ENCODE measurements around the gene KCNQ1OT1. TPM values are rescaled to one million over a fixed set of nuclear protein-coding genes. Genes with fewer than 3 reads are reported as not detected.

The KCNQ1OT1 gene
- total RNA-seq, 1 donor from 2014 or later: 6.8 TPM

GRCh38 chr11:2667940-2668339 is 31.9 kb downstream of the KCNQ1OT1 start:
- Histone ChIP-seq H3K27me3 (ENCODE audit: control insufficient read depth in 3 of 3, insufficient read depth in 3 of 3, low read length in 3 of 3) (no peaks in the 10 kb centered on the region), H3K9me3 (ENCODE audit: control insufficient read depth in 3 of 3, low read length in 3 of 3) (no peaks in the 10 kb centered on the region), H3K36me3 (ENCODE audit: control insufficient read depth in 3 of 3, insufficient read depth in 3 of 3, low read length in 3 of 3) (peaks cover 0 to 5% (median 2%) of the 10 kb centered on the region in 3 donors), H3K27ac (ENCODE audit: low read depth, low read length) (no peak overlapping the region), H3K9ac (ENCODE audit: low read depth in 1 of 3, low read length in 3 of 3) (no peak overlapping the region), H3K4me3 (ENCODE audit: low read length in 3 of 3) (no peak overlapping the region), H3K4me1 (ENCODE audit: control insufficient read depth in 3 of 3, insufficient read depth in 3 of 3, low read length in 3 of 3) (peaks cover 0 to 6% (median 2%) of the 10 kb centered on the region in 3 donors)

- Histone ChIP-seq H3K4me1 (ENCODE audit: control insufficient read depth in 3 of 3, insufficient read depth in 3 of 3, low read length in 3 of 3) (peaks cover 2 to 6% (median 3%) of the 10 kb centered on the region in 3 donors), H3K4me3 (ENCODE audit: low read length in 3 of 3) (no peak overlapping the region), H3K9me3 (ENCODE audit: control insufficient read depth in 3 of 3, low read length in 3 of 3) (no peaks in the 10 kb centered on the region), H3K27me3 (ENCODE audit: control insufficient read depth in 3 of 3, insufficient read depth in 3 of 3, low read length in 3 of 3) (no peaks in the 10 kb centered on the region), H3K27ac (ENCODE audit: low read depth, low read length) (peak overlapping the region; percentile 56), H3K9ac (ENCODE audit: low read depth in 1 of 3, low read length in 3 of 3) (no peak overlapping the region), H3K36me3 (ENCODE audit: control insufficient read depth in 3 of 3, insufficient read depth in 3 of 3, low read length in 3 of 3) (peaks cover 0 to 5% (median 2%) of the 10 kb centered on the region in 3 donors)
Measured at GRCh38 chr11:2666828-2667570, 32.8 kb downstream of the KCNQ1OT1 start.

GRCh38 chr11:2666401-2666741 is 33.4 kb downstream of the KCNQ1OT1 start:
- peaks cover 0 to 5% (median 3%) of the 10 kb centered on the region in 3 donors for H3K36me3 ChIP-seq (ENCODE audit: control insufficient read depth in 3 of 3, insufficient read depth in 3 of 3, low read length in 3 of 3)
- H3K9me3 ChIP-seq (ENCODE audit: control insufficient read depth in 3 of 3, low read length in 3 of 3): no peaks in the 10 kb centered on the region
- no peak overlapping the region for H3K9ac ChIP-seq (ENCODE audit: low read depth in 1 of 3, low read length in 3 of 3)
- no peak overlapping the region for H3K4me3 ChIP-seq (ENCODE audit: low read length in 3 of 3)
- peaks cover 2 to 6% (median 3%) of the 10 kb centered on the region in 3 donors for H3K4me1 ChIP-seq (ENCODE audit: control insufficient read depth in 3 of 3, insufficient read depth in 3 of 3, low read length in 3 of 3)
- H3K27me3 ChIP-seq (ENCODE audit: control insufficient read depth in 3 of 3, insufficient read depth in 3 of 3, low read length in 3 of 3): no peaks in the 10 kb centered on the region
- H3K27ac ChIP-seq (ENCODE audit: low read depth, low read length): peak overlapping the region; percentile 56

GRCh38 chr11:2665526-2666400 is 34.0 kb downstream of the KCNQ1OT1 start:
- Histone ChIP-seq H3K27ac (ENCODE audit: low read depth, low read length) (no peak overlapping the region), H3K9ac (ENCODE audit: low read depth in 1 of 3, low read length in 3 of 3) (no peak overlapping the region), H3K4me1 (ENCODE audit: control insufficient read depth in 3 of 3, insufficient read depth in 3 of 3, low read length in 3 of 3) (peaks cover 2 to 6% (median 3%) of the 10 kb centered on the region in 3 donors), H3K36me3 (ENCODE audit: control insufficient read depth in 3 of 3, insufficient read depth in 3 of 3, low read length in 3 of 3) (peaks cover 0 to 5% (median 3%) of the 10 kb centered on the region in 3 donors), H3K4me3 (ENCODE audit: low read length in 3 of 3) (no peak overlapping the region), H3K9me3 (ENCODE audit: control insufficient read depth in 3 of 3, low read length in 3 of 3) (no peaks in the 10 kb centered on the region), H3K27me3 (ENCODE audit: control insufficient read depth in 3 of 3, insufficient read depth in 3 of 3, low read length in 3 of 3) (no peaks in the 10 kb centered on the region)

GRCh38 chr11:2664791-2665525 is 34.8 kb downstream of the KCNQ1OT1 start:
- H3K27ac ChIP-seq (ENCODE audit: low read depth, low read length): no peak overlapping the region
- peaks cover 0 to 5% (median 4%) of the 10 kb centered on the region in 3 donors for H3K9me3 ChIP-seq (ENCODE audit: control insufficient read depth in 3 of 3, low read length in 3 of 3)
- no peak overlapping the region for H3K4me3 ChIP-seq (ENCODE audit: low read length in 3 of 3)
- H3K27me3 ChIP-seq (ENCODE audit: control insufficient read depth in 3 of 3, insufficient read depth in 3 of 3, low read length in 3 of 3): no peaks in the 10 kb centered on the region
- peaks cover 0 to 5% (median 3%) of the 10 kb centered on the region in 3 donors for H3K36me3 ChIP-seq (ENCODE audit: control insufficient read depth in 3 of 3, insufficient read depth in 3 of 3, low read length in 3 of 3)
- peaks cover 2 to 6% (median 3%) of the 10 kb centered on the region in 3 donors for H3K4me1 ChIP-seq (ENCODE audit: control insufficient read depth in 3 of 3, insufficient read depth in 3 of 3, low read length in 3 of 3)
- H3K9ac ChIP-seq (ENCODE audit: low read depth in 1 of 3, low read length in 3 of 3): no peak overlapping the region

- Histone ChIP-seq H3K4me1 (ENCODE audit: control insufficient read depth in 3 of 3, insufficient read depth in 3 of 3, low read length in 3 of 3) (peaks cover 2 to 6% (median 3%) of the 10 kb centered on the region in 3 donors), H3K27me3 (ENCODE audit: control insufficient read depth in 3 of 3, insufficient read depth in 3 of 3, low read length in 3 of 3) (no peaks in the 10 kb centered on the region), H3K9ac (ENCODE audit: low read depth in 1 of 3, low read length in 3 of 3) (no peak overlapping the region), H3K36me3 (ENCODE audit: control insufficient read depth in 3 of 3, insufficient read depth in 3 of 3, low read length in 3 of 3) (peaks cover 0 to 7% (median 3%) of the 10 kb centered on the region in 3 donors), H3K9me3 (ENCODE audit: control insufficient read depth in 3 of 3, low read length in 3 of 3) (peaks cover 0 to 5% (median 4%) of the 10 kb centered on the region in 3 donors), H3K4me3 (ENCODE audit: low read length in 3 of 3) (no peak overlapping the region), H3K27ac (ENCODE audit: low read depth, low read length) (no peak overlapping the region)
Measured at GRCh38 chr11:2664376-2664775, 35.4 kb downstream of the KCNQ1OT1 start.

GRCh38 chr11:2663915-2664314 is 35.9 kb downstream of the KCNQ1OT1 start:
- Histone ChIP-seq H3K27ac (ENCODE audit: low read depth, low read length) (no peak overlapping the region), H3K27me3 (ENCODE audit: control insufficient read depth in 3 of 3, insufficient read depth in 3 of 3, low read length in 3 of 3) (no peaks in the 10 kb centered on the region), H3K4me3 (ENCODE audit: low read length in 3 of 3) (no peak overlapping the region), H3K4me1 (ENCODE audit: control insufficient read depth in 3 of 3, insufficient read depth in 3 of 3, low read length in 3 of 3) (peaks cover 2 to 7% (median 6%) of the 10 kb centered on the region in 3 donors), H3K36me3 (ENCODE audit: control insufficient read depth in 3 of 3, insufficient read depth in 3 of 3, low read length in 3 of 3) (peaks cover 0 to 7% (median 3%) of the 10 kb centered on the region in 3 donors), H3K9ac (ENCODE audit: low read depth in 1 of 3, low read length in 3 of 3) (no peak overlapping the region), H3K9me3 (ENCODE audit: control insufficient read depth in 3 of 3, low read length in 3 of 3) (peaks cover 0 to 5% (median 4%) of the 10 kb centered on the region in 3 donors)

- no peaks in the 10 kb centered on the region for H3K27me3 ChIP-seq (ENCODE audit: control insufficient read depth in 3 of 3, insufficient read depth in 3 of 3, low read length in 3 of 3)
- H3K36me3 ChIP-seq (ENCODE audit: control insufficient read depth in 3 of 3, insufficient read depth in 3 of 3, low read length in 3 of 3): peaks cover 0 to 7% (median 3%) of the 10 kb centered on the region in 3 donors
- H3K9me3 ChIP-seq (ENCODE audit: control insufficient read depth in 3 of 3, low read length in 3 of 3): peaks cover 0 to 5% (median 4%) of the 10 kb centered on the region in 3 donors
- no peak overlapping the region for H3K27ac ChIP-seq (ENCODE audit: low read depth, low read length)
- H3K9ac ChIP-seq (ENCODE audit: low read depth in 1 of 3, low read length in 3 of 3): no peak overlapping the region
- no peak overlapping the region for H3K4me3 ChIP-seq (ENCODE audit: low read length in 3 of 3)
- H3K4me1 ChIP-seq (ENCODE audit: control insufficient read depth in 3 of 3, insufficient read depth in 3 of 3, low read length in 3 of 3): peaks cover 2 to 11% (median 8%) of the 10 kb centered on the region in 3 donors
Measured at GRCh38 chr11:2663506-2663905, 36.3 kb downstream of the KCNQ1OT1 start.

- peaks cover 5 to 18% (median 11%) of the 10 kb centered on the region in 3 donors for H3K4me1 ChIP-seq (ENCODE audit: control insufficient read depth in 3 of 3, insufficient read depth in 3 of 3, low read length in 3 of 3)
- H3K4me3 ChIP-seq (ENCODE audit: low read length in 3 of 3): no peak overlapping the region
- H3K27me3 ChIP-seq (ENCODE audit: control insufficient read depth in 3 of 3, insufficient read depth in 3 of 3, low read length in 3 of 3): no peaks in the 10 kb centered on the region
- peaks cover 0 to 5% (median 4%) of the 10 kb centered on the region in 3 donors for H3K9me3 ChIP-seq (ENCODE audit: control insufficient read depth in 3 of 3, low read length in 3 of 3)
- H3K27ac ChIP-seq (ENCODE audit: low read depth, low read length): no peak overlapping the region
- H3K36me3 ChIP-seq (ENCODE audit: control insufficient read depth in 3 of 3, insufficient read depth in 3 of 3, low read length in 3 of 3): peaks cover 0 to 5% (median 3%) of the 10 kb centered on the region in 3 donors
- no peak overlapping the region for H3K9ac ChIP-seq (ENCODE audit: low read depth in 1 of 3, low read length in 3 of 3)
Measured at GRCh38 chr11:2662430-2663299, 37.1 kb downstream of the KCNQ1OT1 start.

All from skeletal muscle tissue (tissue), 4 donors.